HEK293 (cell line): ENCODE results near the gene BCAS3.

Experiments used
- CTCF ChIA-PET: fragments of 350-600 bp; formaldehyde crosslinking; extraction: SDS; loops from one replicate; lab custom pipeline; 2021; ENCODE audit warnings: antibody characterized with exemption; lab: Yijun Ruan, JAX
- POLR2A ChIA-PET: fragments of 300-600 bp; formaldehyde crosslinking; extraction: SDS; loops from one replicate; lab custom pipeline; 2020; ENCODE audit warnings: antibody characterized with exemption, inconsistent platforms; lab: Yijun Ruan, JAX
- H3K27ac ChIP-seq: fragments of 200-500 bp; sonication (Bioruptor generic); 2 replicates; pipeline ENCODE4 v1.5.1; 2014; ENCODE audit warnings: low read depth, low read length, control low read depth, inconsistent platforms; ENCODE audit errors: extremely low read depth
- H3K36me3 ChIP-seq, 2 experiments: fragments of 200-500 bp in 1 of 2; sonication (Bioruptor generic) in 1 of 2; 1 replicate in 1 of 2; 2 replicates in 1 of 2; pipeline ENCODE4 v1.5.1; 2014 to 2017; ENCODE audit warnings: inconsistent platforms in 2 of 2, low read length in 2 of 2; ENCODE audit not compliant: control insufficient read depth in 2 of 2, insufficient read depth in 1 of 2
- H3K4me1 ChIP-seq: fragments of 200-500 bp; sonication (Bioruptor generic); 2 replicates; pipeline ENCODE4 v1.5.1; 2014; ENCODE audit warnings: mild to moderate bottlenecking, low read length, inconsistent platforms; ENCODE audit not compliant: control insufficient read depth, insufficient read depth
- H3K4me3 ChIP-seq: 2 replicates; pipeline ENCODE4 v1.5.1; 2011; ENCODE audit warnings: low read depth, mild to moderate bottlenecking, control low read depth, low read length, moderate library complexity
- H3K9me3 ChIP-seq: fragments of 200-500 bp; sonication (Bioruptor generic); 2 replicates; pipeline ENCODE4 v1.5.1; 2014; ENCODE audit warnings: low read depth, low read length, inconsistent platforms; ENCODE audit not compliant: control insufficient read depth, insufficient read depth
- BCL6B ChIP-seq: fragments of 450-650 bp; formaldehyde crosslinking; IDR thresholded peaks from 2 replicates; pipeline ENCODE4 v1.5.1; 2017; ENCODE audit warnings: missing biosample characterization, missing genetic modification characterization
- CTCF ChIP-seq: fragments of 450-650 bp; formaldehyde crosslinking; IDR thresholded peaks from 2 replicates; pipeline ENCODE4 v1.5.1; 2016; ENCODE audit warnings: missing biosample characterization, missing genetic modification characterization
- GLI4 ChIP-seq: fragments of 450-650 bp; formaldehyde crosslinking; IDR thresholded peaks from 2 replicates; pipeline ENCODE4 v1.5.1; 2016; ENCODE audit warnings: missing biosample characterization, missing genetic modification characterization
- GLIS2 ChIP-seq: fragments of 450-650 bp; formaldehyde crosslinking; IDR thresholded peaks from 2 replicates; pipeline ENCODE4 v1.5.1; 2016; ENCODE audit warnings: missing biosample characterization, missing genetic modification characterization
- HIC1 ChIP-seq: fragments of 450-650 bp; formaldehyde crosslinking; IDR thresholded peaks from 2 replicates; pipeline ENCODE4 v1.5.1; 2016; ENCODE audit warnings: missing biosample characterization, missing genetic modification characterization
- KLF10 ChIP-seq: fragments of 450-650 bp; IDR thresholded peaks from 2 replicates; pipeline ENCODE4 v1.5.1; 2018; ENCODE audit warnings: missing biosample characterization, mild to moderate bottlenecking, missing genetic modification characterization
- MZF1 ChIP-seq: fragments of 450-650 bp; formaldehyde crosslinking; IDR thresholded peaks from 2 replicates; pipeline ENCODE4 v1.5.1; 2017; ENCODE audit warnings: missing biosample characterization, missing genetic modification characterization, borderline replicate concordance
- SETDB1 ChIP-seq: IDR thresholded peaks from one replicate; pipeline ENCODE4 v1.6.1; 2017; ENCODE audit warnings: mild to moderate bottlenecking, low read length, moderate library complexity, mixed read lengths; ENCODE audit not compliant: insufficient read length
- YY2 ChIP-seq: fragments of 450-650 bp; formaldehyde crosslinking; IDR thresholded peaks from 2 replicates; pipeline ENCODE4 v1.5.1; 2016; ENCODE audit warnings: missing biosample characterization, missing genetic modification characterization
- ZFP3 ChIP-seq: fragments of 450-650 bp; formaldehyde crosslinking; IDR thresholded peaks from 2 replicates; pipeline ENCODE4 v1.5.1; 2016; ENCODE audit warnings: low read depth, missing biosample characterization, missing genetic modification characterization
- ZFP69B ChIP-seq: fragments of 450-650 bp; formaldehyde crosslinking; IDR thresholded peaks from 2 replicates; pipeline ENCODE4 v1.5.1; 2016; ENCODE audit warnings: missing biosample characterization, missing genetic modification characterization
- ZNF114 ChIP-seq: fragments of 450-650 bp; formaldehyde crosslinking; IDR thresholded peaks from 2 replicates; pipeline ENCODE4 v1.5.0; 2017; ENCODE audit warnings: missing biosample characterization, missing genetic modification characterization
- ZNF155 ChIP-seq: fragments of 450-650 bp; formaldehyde crosslinking; IDR thresholded peaks from 2 replicates; pipeline ENCODE4 v1.5.1; 2016; ENCODE audit warnings: missing biosample characterization, missing genetic modification characterization
- ZNF184 ChIP-seq: fragments of 450-650 bp; IDR thresholded peaks from 2 replicates; pipeline ENCODE4 v1.5.1; 2018; ENCODE audit warnings: missing biosample characterization, mild to moderate bottlenecking, missing genetic modification characterization
- ZNF211 ChIP-seq: fragments of 450-650 bp; formaldehyde crosslinking; IDR thresholded peaks from 2 replicates; pipeline ENCODE4 v1.5.1; 2016; ENCODE audit warnings: low read depth, missing biosample characterization, missing genetic modification characterization
- ZNF221 ChIP-seq: fragments of 450-650 bp; formaldehyde crosslinking; IDR thresholded peaks from 2 replicates; pipeline ENCODE4 v1.5.1; 2017; ENCODE audit warnings: missing biosample characterization, missing genetic modification characterization, borderline replicate concordance
- ZNF266 ChIP-seq: fragments of 450-650 bp; formaldehyde crosslinking; IDR thresholded peaks from 2 replicates; pipeline ENCODE4 v1.5.1; 2016; ENCODE audit warnings: missing biosample characterization, missing genetic modification characterization, low read depth
- ZNF292 ChIP-seq: fragments of 450-650 bp; formaldehyde crosslinking; IDR thresholded peaks from 2 replicates; pipeline ENCODE4 v1.5.1; 2016; ENCODE audit warnings: low read depth, missing biosample characterization, missing genetic modification characterization, borderline replicate concordance
- ZNF416 ChIP-seq: fragments of 450-650 bp; formaldehyde crosslinking; IDR thresholded peaks from 2 replicates; pipeline ENCODE4 v1.5.1; 2016; ENCODE audit warnings: missing biosample characterization, missing genetic modification characterization
- ZNF544 ChIP-seq: fragments of 450-650 bp; formaldehyde crosslinking; IDR thresholded peaks from 2 replicates; pipeline ENCODE4 v1.5.0; 2017; ENCODE audit warnings: missing biosample characterization, missing genetic modification characterization
- ZNF596 ChIP-seq: fragments of 450-650 bp; IDR thresholded peaks from 2 replicates; pipeline ENCODE4 v1.5.0; 2018; ENCODE audit warnings: missing biosample characterization, mild to moderate bottlenecking, missing genetic modification characterization, moderate library complexity
- ZNF654 ChIP-seq: fragments of 450-650 bp; formaldehyde crosslinking; IDR thresholded peaks from 2 replicates; pipeline ENCODE4 v1.5.1; 2016; ENCODE audit warnings: low read depth, missing biosample characterization, missing genetic modification characterization
- TF ChIP-seq, protein P1 (sequence below): fragments of 450-650 bp; formaldehyde crosslinking; IDR thresholded peaks from 2 replicates; pipeline ENCODE4 v1.5.1; 2017; ENCODE audit warnings: missing biosample characterization, missing genetic modification characterization
- TF ChIP-seq, protein P2 (sequence below): fragments of 450-650 bp; formaldehyde crosslinking; IDR thresholded peaks from 2 replicates; pipeline ENCODE4 v1.5.1; 2016; ENCODE audit warnings: missing biosample characterization, missing genetic modification characterization

Gene BCAS3

GRCh38 chr17:61047515-61047914 is 369.9 kb downstream of the BCAS3 start:
- CTCF ChIA-PET: no interaction called here
- H3K36me3 ChIP-seq: peaks cover 0 to 3% of the 10 kb centered on the region in 2 experiments; a peak in 2 of 3 replicates

GRCh38 chr17:61048376-61049106 is 370.9 kb downstream of the BCAS3 start:
- Histone ChIP-seq H3K4me1 (no peaks in the 10 kb centered on the region), H3K36me3 (peaks cover 0 to under 1% of the 10 kb centered on the region in 2 experiments; a peak in 2 of 3 replicates), H3K9me3 (no peaks in the 10 kb centered on the region), H3K4me3 (no peak overlapping the region), H3K27ac (no peak overlapping the region)
- ChIA-PET CTCF (no interaction called here), POLR2A (no interaction called here)
- TF ChIP-seq BCL6B (tag by site-specific recombination) (no peak), GLIS2 (tag by site-specific recombination) (no peak), ZNF292 (tag by site-specific recombination) (no peak), CTCF (tag by site-specific recombination) (no peak)

More at GRCh38 chr17:61047515-61047914, 369.9 kb downstream of the BCAS3 start:
- POLR2A ChIA-PET: no interaction called here
- TF ChIP-seq YY2 (tag by site-specific recombination) (no peak), ZNF266 (tag by site-specific recombination) (no peak), ZNF114 (tag by site-specific recombination) (no peak), KLF10 (tag by site-specific recombination) (no peak), ZFP3 (tag by site-specific recombination) (no peak), ZNF155 (tag by site-specific recombination) (no peak), SETDB1 (no peak)
- TF ChIP-seq, protein P1, sequence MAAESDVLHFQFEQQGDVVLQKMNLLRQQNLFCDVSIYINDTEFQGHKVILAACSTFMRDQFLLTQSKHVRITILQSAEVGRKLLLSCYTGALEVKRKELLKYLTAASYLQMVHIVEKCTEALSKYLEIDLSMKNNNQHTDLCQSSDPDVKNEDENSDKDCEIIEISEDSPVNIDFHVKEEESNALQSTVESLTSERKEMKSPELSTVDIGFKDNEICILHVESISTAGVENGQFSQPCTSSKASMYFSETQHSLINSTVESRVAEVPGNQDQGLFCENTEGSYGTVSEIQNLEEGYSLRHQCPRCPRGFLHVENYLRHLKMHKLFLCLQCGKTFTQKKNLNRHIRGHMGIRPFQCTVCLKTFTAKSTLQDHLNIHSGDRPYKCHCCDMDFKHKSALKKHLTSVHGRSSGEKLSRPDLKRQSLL (tag by site-specific recombination): no peak
- TF ChIP-seq, protein P2, sequence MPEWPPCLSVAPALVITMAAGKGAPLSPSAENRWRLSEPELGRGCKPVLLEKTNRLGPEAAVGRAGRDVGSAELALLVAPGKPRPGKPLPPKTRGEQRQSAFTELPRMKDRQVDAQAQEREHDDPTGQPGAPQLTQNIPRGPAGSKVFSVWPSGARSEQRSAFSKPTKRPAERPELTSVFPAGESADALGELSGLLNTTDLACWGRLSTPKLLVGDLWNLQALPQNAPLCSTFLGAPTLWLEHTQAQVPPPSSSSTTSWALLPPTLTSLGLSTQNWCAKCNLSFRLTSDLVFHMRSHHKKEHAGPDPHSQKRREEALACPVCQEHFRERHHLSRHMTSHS (tag by site-specific recombination): no peak
- H3K4me3 ChIP-seq: no peak overlapping the region
- no peak overlapping the region for H3K27ac ChIP-seq
- no peaks in the 10 kb centered on the region for H3K9me3 ChIP-seq
- H3K4me1 ChIP-seq: no peaks in the 10 kb centered on the region

GRCh38 chr17:61053469-61053868 is 375.8 kb downstream of the BCAS3 start:
- H3K4me3 ChIP-seq: no peak overlapping the region
- no peak overlapping the region for H3K27ac ChIP-seq
- H3K36me3 ChIP-seq: no peaks in the 10 kb centered on the region; a peak in 1 of 3 replicates
- H3K9me3 ChIP-seq: no peaks in the 10 kb centered on the region
- CTCF ChIA-PET: no interaction called here
- POLR2A ChIA-PET: no interaction called here
- no peaks in the 10 kb centered on the region for H3K4me1 ChIP-seq
- TF ChIP-seq MZF1 (tag by site-specific recombination) (no peak), GLI4 (tag by site-specific recombination) (no peak), ZNF184 (tag by site-specific recombination) (no peak), ZNF221 (tag by site-specific recombination) (no peak), ZNF654 (tag by site-specific recombination) (no peak), ZNF211 (no peak), HIC1 (tag by site-specific recombination) (no peak), ZNF596 (tag by site-specific recombination) (no peak), ZNF544 (tag by site-specific recombination) (no peak), ZFP69B (tag by site-specific recombination) (no peak), ZNF416 (no peak)
